Vagina (tissue), 2 donors: Measurements from ENCODE around the gene VSIG1.

Source experiments
- CTCF ChIP-seq, 3 experiments: fragments of 450-650 bp in 2 of 3; fragments of 200-600 bp in 1 of 3; sonication (generic) in 1 of 3; IDR thresholded peaks; one replicate each; pipeline ENCODE4 v1.5.1; 2017 to 2019; ENCODE audit warnings: antibody characterized with exemption in 3 of 3, mild to moderate bottlenecking in 2 of 3, moderate library complexity in 2 of 3
- POLR2A ChIP-seq, 2 donors: fragments of 450-650 bp; IDR thresholded peaks; one replicate each; pipeline ENCODE4 v1.6.1; 2017; ENCODE audit warnings: antibody characterized with exemption in 2 of 2, mild to moderate bottlenecking in 2 of 2, moderate library complexity in 2 of 2
- POLR2AphosphoS5 ChIP-seq, 2 donors: sonication (generic); formaldehyde crosslinking; IDR thresholded peaks; one replicate each; pipeline ENCODE4 v1.9.0; 2017; ENCODE audit warnings: antibody characterized with exemption in 2 of 2, mild to moderate bottlenecking in 2 of 2, low read depth in 1 of 2; ENCODE audit not compliant: insufficient read depth in 1 of 2

- TF ChIP-seq CTCF (IDR thresholded peaks at IDR 0.05) (no peak), POLR2A (IDR thresholded peaks at IDR 0.05) (no peak), POLR2AphosphoS5 (IDR thresholded peaks at IDR 0.05; ENCODE audit: insufficient read depth in 1 of 2, low read depth in 1 of 2) (no peak)
These were observed 26.0 kb upstream of the VSIG1 start for GRCh38 chrX:108018656-108019381.
